Natural killer cell (primary cell): ENCODE results near the gene CCL26. TPM values are rescaled to one million over a fixed set of nuclear protein-coding genes. Genes with fewer than 3 reads are reported as not detected.

ENCODE experiments used
- ATAC-seq, 3 donors: fragments of 150-1000 bp in 2 of 3; fragments of 200-7000 bp in 1 of 3; cut with Tn5 transposase; 1 replicate in 1 of 3; 2 replicates in 2 of 3; pipeline ENCODE4 v1.10.0; 2021; ENCODE audit warnings: mild to moderate bottlenecking in 2 of 3, moderate library complexity in 2 of 3
- DNase-seq, 2 donors: peaks; one replicate each; pipeline versions ENCODE4 v3.0.0 to v3.0.0-alpha.2; 2013 to 2021; ENCODE audit warnings: mixed read lengths in 1 of 2
- H3K27ac ChIP-seq: one replicate; pipeline ENCODE4 v1.5.1; 2013; ENCODE audit warnings: mild to moderate bottlenecking, low read length
- H3K27me3 ChIP-seq: one replicate; pipeline ENCODE4 v1.6.1; 2013; ENCODE audit warnings: low read length; ENCODE audit not compliant: control insufficient read depth, insufficient read depth
- H3K36me3 ChIP-seq: one replicate; pipeline ENCODE4 v1.6.1; 2013; ENCODE audit warnings: low read length; ENCODE audit not compliant: control insufficient read depth, insufficient read depth
- H3K4me1 ChIP-seq: one replicate; pipeline ENCODE4 v1.6.1; 2013; ENCODE audit warnings: low read length; ENCODE audit not compliant: control insufficient read depth, insufficient read depth
- H3K4me3 ChIP-seq: one replicate; pipeline ENCODE4 v1.5.1; 2013; ENCODE audit warnings: low read length
- H3K9me3 ChIP-seq: one replicate; pipeline ENCODE4 v1.6.1; 2013; ENCODE audit warnings: low read length; ENCODE audit not compliant: control insufficient read depth, insufficient read depth
- H3K27ac Mint-ChIP-seq, 2 donors: one replicate each; pipeline ENCODE4 v1.8.0; 2022; ENCODE audit warnings: mild to moderate bottlenecking in 2 of 2, mixed read lengths in 2 of 2, moderate library complexity in 1 of 2
- H3K27me3 Mint-ChIP-seq, 2 donors: one replicate each; pipeline ENCODE4 v1.8.0; 2022; ENCODE audit warnings: low read depth in 2 of 2, mixed read lengths in 2 of 2
- H3K36me3 Mint-ChIP-seq: one replicate; pipeline ENCODE4 v1.8.0; 2022; ENCODE audit warnings: mixed read lengths
- H3K4me1 Mint-ChIP-seq, 2 donors: one replicate each; pipeline ENCODE4 v1.8.0; 2022; ENCODE audit warnings: mixed read lengths in 2 of 2
- H3K4me3 Mint-ChIP-seq: one replicate; pipeline ENCODE4 v1.8.0; 2022; ENCODE audit warnings: mild to moderate bottlenecking, moderate library complexity, mixed read lengths
- H3K9me3 Mint-ChIP-seq, 2 donors: one replicate each; pipeline ENCODE4 v1.8.0; 2022; ENCODE audit warnings: mixed read lengths in 2 of 2
- WGBS: methylation state at CpG from one replicate; pipeline ENCODE4 v1.1.7; 2013; ENCODE audit warnings: missing lambda C conversion rate; ENCODE audit not compliant: insufficient coverage; 5-methylcytosine and 5-hydroxymethylcytosine counted together
- intact Hi-C: fragments of 100-400 bp; cut with micrococcal nuclease; formaldehyde crosslinking; loops from one replicate; pipeline ENCODE4 v1.14.2; 2022
- total RNA-seq, 4 donors: library from RNA; stranded (reverse); fragments of 120-200 nt in 1 of 4; gene quantifications; one replicate each; pipeline versions ENCODE4 v1.2.3 to v1.2.4, GENCODE V29; 2013 to 2022
- TF ChIP-seq, protein P1 (sequence below): fragments of 200-600 bp; IDR thresholded peaks from one replicate; pipeline ENCODE4 v1.8.0; 2022; ENCODE audit warnings: antibody characterized with exemption

Gene CCL26
- total RNA-seq, 3 donors from 2014 or later (not counting 1 experiment from before 2014, with no cell fraction given), result not detected

DNA sequence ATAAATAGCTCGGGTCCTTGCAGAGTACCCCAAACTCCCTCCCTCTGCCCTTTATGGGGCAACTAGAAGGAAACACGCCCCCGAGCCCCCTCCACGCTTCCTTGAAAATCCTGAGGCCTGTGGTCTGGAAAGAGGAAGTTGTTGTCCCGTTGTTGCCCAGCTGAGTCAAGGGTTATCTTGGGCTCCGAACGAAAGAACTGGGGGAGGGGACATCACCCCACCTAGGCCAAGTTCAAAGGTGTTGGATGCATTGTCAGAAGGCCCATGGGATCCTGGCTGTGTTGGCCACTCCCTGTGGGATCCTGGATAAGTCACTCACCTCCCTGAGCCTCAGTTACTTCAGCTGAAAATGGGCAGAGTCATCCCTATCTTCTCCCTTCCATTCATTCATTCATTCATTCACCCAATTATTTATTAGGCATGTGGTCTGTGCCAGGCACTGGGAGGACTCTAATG lies 41.8 kb upstream of the CCL26 start, which contains the start of gene CCL24:
Gene CCL24, minus strand, starts transcription at position 26 of the 456 bp plus-strand sequence. CDS start 91 bp downstream, outside the sequence.
- H3K4me1 ChIP-seq, result no peaks in the 10 kb centered on the region
- no peaks in the 10 kb centered on the region for H3K27me3 ChIP-seq
- H3K4me1 Mint-ChIP-seq, result no peaks in the 10 kb centered on the region
- H3K9me3 Mint-ChIP-seq, result no peaks in the 10 kb centered on the region
- WGBS, result 8% methylated on average over 6 of the region's 7 CpGs
- intact Hi-C loops, result no loop called here
- H3K4me3 ChIP-seq, result no peak within 1 kb of the TSS
- H3K4me3 Mint-ChIP-seq, result no peak within 1 kb of the TSS
- no peak for ATAC-seq
- no peak within 1 kb of the TSS for H3K27ac Mint-ChIP-seq
- no peaks in the 10 kb centered on the region for H3K36me3 Mint-ChIP-seq
- H3K9me3 ChIP-seq, result no peaks in the 10 kb centered on the region
- TF ChIP-seq, protein P1, sequence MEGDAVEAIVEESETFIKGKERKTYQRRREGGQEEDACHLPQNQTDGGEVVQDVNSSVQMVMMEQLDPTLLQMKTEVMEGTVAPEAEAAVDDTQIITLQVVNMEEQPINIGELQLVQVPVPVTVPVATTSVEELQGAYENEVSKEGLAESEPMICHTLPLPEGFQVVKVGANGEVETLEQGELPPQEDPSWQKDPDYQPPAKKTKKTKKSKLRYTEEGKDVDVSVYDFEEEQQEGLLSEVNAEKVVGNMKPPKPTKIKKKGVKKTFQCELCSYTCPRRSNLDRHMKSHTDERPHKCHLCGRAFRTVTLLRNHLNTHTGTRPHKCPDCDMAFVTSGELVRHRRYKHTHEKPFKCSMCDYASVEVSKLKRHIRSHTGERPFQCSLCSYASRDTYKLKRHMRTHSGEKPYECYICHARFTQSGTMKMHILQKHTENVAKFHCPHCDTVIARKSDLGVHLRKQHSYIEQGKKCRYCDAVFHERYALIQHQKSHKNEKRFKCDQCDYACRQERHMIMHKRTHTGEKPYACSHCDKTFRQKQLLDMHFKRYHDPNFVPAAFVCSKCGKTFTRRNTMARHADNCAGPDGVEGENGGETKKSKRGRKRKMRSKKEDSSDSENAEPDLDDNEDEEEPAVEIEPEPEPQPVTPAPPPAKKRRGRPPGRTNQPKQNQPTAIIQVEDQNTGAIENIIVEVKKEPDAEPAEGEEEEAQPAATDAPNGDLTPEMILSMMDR, result no peak
- no peaks in the 10 kb centered on the region for H3K27me3 Mint-ChIP-seq
- DNase-seq, result no peak
- no peak within 1 kb of the TSS for H3K27ac ChIP-seq
- H3K36me3 ChIP-seq, result no peaks in the 10 kb centered on the region

DNA sequence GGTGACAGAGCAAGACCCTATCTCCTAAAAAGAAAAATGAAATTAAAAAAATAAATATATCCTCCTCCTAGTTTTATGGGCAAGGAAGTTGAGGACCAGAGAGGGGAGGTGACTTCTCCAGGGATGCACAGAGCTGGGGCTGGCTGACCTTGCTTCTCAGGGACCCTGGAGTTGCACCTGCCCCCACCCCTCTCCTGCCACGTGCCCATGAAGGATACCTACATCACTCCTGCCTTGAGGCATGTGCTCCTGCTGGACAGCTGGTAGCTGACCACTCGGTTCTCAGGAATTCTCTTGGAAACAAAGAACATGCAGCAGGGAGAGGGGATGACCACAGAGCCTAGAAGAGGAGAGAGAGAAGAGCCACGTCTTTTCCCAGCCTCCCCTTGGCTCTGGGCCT lies 41.1 kb upstream of the CCL26 start:
- H3K4me3 Mint-ChIP-seq, result no peak overlapping the region
- no peaks in the 10 kb centered on the region for H3K36me3 Mint-ChIP-seq
- H3K27me3 Mint-ChIP-seq, result no peaks in the 10 kb centered on the region
- no peaks in the 10 kb centered on the region for H3K4me1 Mint-ChIP-seq
- TF ChIP-seq, protein P1, result no peak
- DNase-seq (no peak), ATAC-seq (no peak)
- H3K27ac Mint-ChIP-seq, result no peak overlapping the region
- no peaks in the 10 kb centered on the region for H3K9me3 ChIP-seq
- 75% methylated on average over 3 of the region's 3 CpGs for WGBS
- no peaks in the 10 kb centered on the region for H3K36me3 ChIP-seq
- intact Hi-C loops, result no loop called here
- no peak overlapping the region for H3K4me3 ChIP-seq
- H3K27ac ChIP-seq, result no peak overlapping the region
- H3K4me1 ChIP-seq, result no peaks in the 10 kb centered on the region
- H3K27me3 ChIP-seq, result no peaks in the 10 kb centered on the region
- no peaks in the 10 kb centered on the region for H3K9me3 Mint-ChIP-seq

DNA sequence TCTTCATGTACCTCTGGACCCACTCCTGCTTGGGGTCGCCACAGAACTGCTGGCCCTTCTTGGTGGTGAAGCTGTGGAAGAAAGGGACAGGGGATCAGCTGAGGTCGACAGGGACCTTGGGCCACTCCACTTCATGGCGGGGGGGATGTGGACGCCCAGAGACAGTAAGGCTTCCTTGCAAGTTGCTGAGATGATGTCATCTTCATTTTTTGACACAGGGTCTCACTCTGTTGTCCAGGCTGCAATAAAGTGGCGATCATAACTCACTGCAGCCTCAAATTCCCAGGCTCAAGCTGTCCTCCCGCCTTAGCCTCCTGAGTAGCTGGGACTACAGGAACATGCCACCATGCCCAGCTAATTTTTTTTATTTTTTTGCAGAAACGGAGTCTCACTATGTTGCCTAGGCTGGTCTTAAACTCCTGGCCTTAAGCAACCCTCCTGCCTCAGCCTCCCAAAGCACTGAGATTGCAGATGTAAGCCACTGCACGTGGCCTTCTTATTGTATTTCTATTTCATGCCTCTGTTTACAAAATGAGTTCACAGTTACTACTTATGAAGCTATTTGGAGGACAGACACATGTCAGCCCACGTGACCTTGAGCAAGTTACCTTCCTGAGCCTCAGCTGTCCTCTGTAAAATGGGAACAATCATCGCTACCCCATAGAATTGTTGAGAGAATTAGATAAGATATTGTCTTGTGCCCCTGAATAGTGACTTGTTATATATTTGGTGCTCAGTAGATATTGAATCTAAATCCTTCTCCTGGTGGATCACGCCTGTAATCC lies 40.1 kb upstream of the CCL26 start:
- no peak overlapping the region for H3K27ac Mint-ChIP-seq
- peaks cover 3% of the 10 kb centered on the region for H3K36me3 Mint-ChIP-seq
- WGBS, result 77% methylated on average over 11 of the region's 11 CpGs
- Histone ChIP-seq H3K9me3 (peaks cover 4% of the 10 kb centered on the region), H3K4me3 (no peak overlapping the region), H3K27me3 (no peaks in the 10 kb centered on the region), H3K4me1 (no peaks in the 10 kb centered on the region), H3K36me3 (no peaks in the 10 kb centered on the region), H3K27ac (no peak overlapping the region)
- no peaks in the 10 kb centered on the region for H3K27me3 Mint-ChIP-seq
- H3K4me1 Mint-ChIP-seq, result no peaks in the 10 kb centered on the region
- DNase-seq (no peak), ATAC-seq (no peak)
- no peak overlapping the region for H3K4me3 Mint-ChIP-seq
- TF ChIP-seq, protein P1, result no peak
- H3K9me3 Mint-ChIP-seq, result no peaks in the 10 kb centered on the region
- intact Hi-C loops, result no loop called here
